ENCODE data around the gene KCNQ1.

DNA sequence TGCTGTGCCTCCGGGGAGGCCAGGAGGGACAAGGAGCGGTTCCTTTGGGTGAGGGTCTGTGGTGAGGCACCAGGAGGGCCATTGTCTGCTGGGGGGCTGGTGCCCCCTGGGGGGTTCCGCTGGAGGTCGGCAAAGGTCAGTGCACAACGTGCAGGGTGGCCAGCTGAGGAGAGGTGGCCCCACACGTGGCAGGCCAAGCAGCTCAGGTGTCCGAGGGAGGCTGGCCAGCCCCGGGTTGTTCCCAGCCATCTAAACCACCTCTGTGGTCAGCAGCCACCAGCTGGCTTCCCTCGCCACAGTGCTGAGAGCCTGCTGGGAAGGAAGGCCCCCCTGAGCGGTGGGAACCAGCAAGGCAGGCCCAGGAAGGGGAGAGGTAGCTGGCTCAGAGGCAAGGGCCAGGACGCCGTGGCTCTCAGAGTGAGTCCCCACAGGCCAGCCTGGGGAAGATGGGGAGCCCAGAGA, 40.0 kb upstream of the KCNQ1 start:
- TF ChIP-seq POLR2A (IDR thresholded peaks at IDR 0.05; ENCODE audit: low read length) (no peak), GATA1 (IDR thresholded peaks at IDR 0.05; ENCODE audit: low read depth, low read length) (no peak)
